ENCODE data around the gene PPFIBP1.

GRCh38 chr12:27542628-27543027, 18.6 kb downstream of the PPFIBP1 start:
- no peak for TF ChIP-seq CTCF (IDR thresholded peaks at IDR 0.05; ENCODE audit: low read length)
- no peak for TF ChIP-seq EZH2 (IDR thresholded peaks at IDR 0.05; ENCODE audit: borderline replicate concordance, low read length)

All from OCI-LY1 (cell line).